Retina (tissue), 1 donor: ENCODE data around the gene HLX.

Experiments
- DNase-seq: peaks from one replicate; pipeline ENCODE4 v3.0.0-alpha.2; 2016

The HLX gene

DNA sequence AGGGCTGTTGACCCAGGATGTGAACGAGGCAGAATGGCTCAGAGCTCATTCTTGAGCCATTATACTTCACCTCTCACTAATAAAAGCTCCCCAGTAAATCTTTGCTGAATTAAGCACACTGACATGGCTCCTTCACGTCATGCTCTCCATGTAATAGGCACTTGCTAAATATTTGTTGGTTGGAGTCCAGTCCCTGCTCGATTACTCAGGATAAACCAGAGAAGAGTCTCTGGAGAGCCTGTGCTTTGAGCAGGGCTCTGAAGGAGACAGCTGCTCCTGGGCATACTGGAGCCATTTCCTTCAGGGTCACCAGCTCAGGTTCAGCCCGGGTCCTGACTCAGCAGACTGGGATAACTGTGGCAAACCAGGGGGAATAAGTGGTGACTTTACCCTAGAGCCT lies 46.9 kb downstream of the HLX start:
- peak; percentile 45 for DNase-seq

DNA sequence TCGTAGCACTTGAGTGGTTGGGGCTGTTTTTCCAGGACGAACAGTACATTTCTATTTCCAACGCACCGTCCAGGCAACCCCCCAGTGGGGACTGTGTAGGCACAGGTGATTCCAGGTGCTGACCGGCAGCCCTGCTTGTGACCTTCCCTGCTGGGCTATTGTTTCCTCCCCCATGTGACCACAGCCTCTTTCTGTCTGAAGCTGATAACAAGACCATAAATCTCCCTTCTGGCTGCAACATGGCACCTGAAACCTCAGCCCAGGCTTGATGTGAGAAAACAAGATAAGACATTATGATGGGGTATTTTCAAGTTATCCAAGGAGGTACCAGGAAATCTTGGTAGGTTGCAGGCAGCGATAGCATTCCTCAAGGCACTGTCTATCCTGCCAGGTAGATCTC lies 48.2 kb downstream of the HLX start:
- DNase-seq, result no peak

DNA sequence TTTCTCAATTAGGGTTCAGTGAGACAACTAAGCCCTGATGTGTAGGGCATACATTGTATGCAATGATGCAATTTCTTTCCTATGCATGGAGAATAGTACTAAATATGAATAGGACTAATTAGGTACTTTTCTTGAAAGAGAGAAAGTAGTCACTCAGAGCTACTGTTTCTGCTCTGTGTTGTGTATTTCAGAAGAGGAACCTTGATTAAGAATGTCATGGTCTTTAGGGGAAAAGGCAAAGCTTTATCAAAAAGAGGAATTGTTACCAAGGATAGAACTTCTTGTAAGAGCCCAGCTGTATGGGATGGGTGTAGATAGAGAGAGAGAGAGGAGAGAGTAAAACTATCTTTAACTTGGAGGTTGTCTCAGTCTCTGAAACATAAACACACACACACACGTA lies 49.1 kb downstream of the HLX start:
- DNase-seq, result no peak

DNA sequence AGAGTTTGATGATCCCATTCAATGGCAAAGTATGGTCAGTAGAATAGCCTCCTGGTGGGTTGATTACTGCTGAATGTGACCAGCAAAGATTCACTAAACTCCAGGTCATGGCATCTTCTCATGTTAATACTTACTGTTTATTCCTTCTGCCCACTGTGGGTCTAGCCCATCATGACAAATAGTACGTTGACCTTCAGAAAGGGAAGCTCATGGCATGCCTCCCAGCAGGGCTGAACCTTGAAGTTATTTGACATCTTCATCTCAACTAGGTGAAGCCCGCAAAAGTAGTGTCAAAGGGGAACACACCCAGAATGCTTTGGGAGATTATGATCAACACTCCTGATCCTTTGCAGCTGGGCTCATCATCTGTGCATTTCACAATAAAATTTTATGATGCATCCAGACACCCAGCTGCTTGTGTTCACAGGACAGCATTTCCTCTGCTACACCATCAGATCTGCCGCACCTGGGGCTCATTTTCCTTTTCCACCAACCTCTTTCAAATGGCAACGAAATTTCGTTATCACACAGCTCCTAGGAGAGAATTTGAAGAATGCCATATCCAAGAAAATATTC lies 49.6 kb downstream of the HLX start:
- no peak for DNase-seq

DNA sequence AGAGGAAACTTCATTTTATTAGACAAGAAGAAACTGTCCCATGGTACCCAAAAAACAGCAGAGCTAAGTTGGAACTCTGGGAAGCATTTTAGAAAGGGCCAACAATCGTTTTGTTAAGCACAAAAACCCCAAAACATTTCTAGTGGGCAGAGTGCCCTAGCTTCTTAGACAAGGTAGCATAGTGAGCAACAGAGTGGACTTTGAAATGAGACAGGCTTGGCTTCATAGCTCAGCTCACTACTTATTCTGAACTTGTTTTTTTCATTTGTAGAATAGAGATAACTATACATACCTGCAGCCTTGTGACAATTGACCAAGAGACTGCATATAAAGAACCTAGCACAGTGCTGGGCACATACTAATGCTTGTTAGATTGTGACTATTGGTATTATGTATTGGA lies 50.1 kb downstream of the HLX start:
- no peak for DNase-seq
